Measurements from ENCODE around the gene RABEP1. TPM values are rescaled to one million over a fixed set of nuclear protein-coding genes. Genes with fewer than 3 reads are reported as not detected.

Gene RABEP1
- total and polyA plus RNA-seq, 9 of the 15 experiments (the other 6 are each of a cell fraction or from before 2014, with no cell fraction given), result 8.2 to 38.9 (median 30.3) TPM

GRCh38 chr17:5354886-5355415 is 72.9 kb downstream of the RABEP1 start (continued):
- TF ChIP-seq ZNF398 (CRISPR knock-in tag; IDR thresholded peaks at IDR 0.05) (no peak), ZBTB8A (IDR thresholded peaks at IDR 0.05; ENCODE audit: partially characterized antibody) (no peak)

GRCh38 chr17:5355421-5356129 is 73.5 kb downstream of the RABEP1 start:
- no TSS peak for BruUV-seq (replicated peaks)
- no peak for TF ChIP-seq EGR1 (conservative IDR thresholded peaks at IDR 0.05)
- TF ChIP-seq UBTF (IDR thresholded peaks at IDR 0.05; ENCODE audit: borderline replicate concordance in 1 of 2, low read depth in 2 of 2, low read length in 2 of 2), result no peak
- TF ChIP-seq RB1 (IDR thresholded peaks at IDR 0.05; ENCODE audit: low read depth), result no peak
- TF ChIP-seq EHMT2 (IDR thresholded peaks at IDR 0.05), result no peak
- no peak for TF ChIP-seq SLC30A9 (CRISPR knock-in tag; IDR thresholded peaks at IDR 0.05)
- TF ChIP-seq CHD1 (IDR thresholded peaks at IDR 0.05; ENCODE audit: low read length), result no peak
- TF ChIP-seq ZNF174 (CRISPR knock-in tag; IDR thresholded peaks at IDR 0.05), result no peak
- no peak for TF ChIP-seq FOXA3 (CRISPR knock-in tag; conservative IDR thresholded peaks at IDR 0.05 in 1 of 2, IDR thresholded peaks at IDR 0.05 in 1 of 2)
- no peak for TF ChIP-seq ZNF431 (CRISPR knock-in tag; IDR thresholded peaks at IDR 0.05)
- TF ChIP-seq ELK1 (CRISPR knock-in tag; IDR thresholded peaks at IDR 0.05), result no peak
- TF ChIP-seq HDAC1 (IDR thresholded peaks at IDR 0.05), result no peak
- no peak for TF ChIP-seq CHD2 (IDR thresholded peaks at IDR 0.05; ENCODE audit: low read depth, low read length)

More at GRCh38 chr17:5355421-5356129, 73.5 kb downstream of the RABEP1 start:
- POLR2A ChIA-PET, result no interaction called here
- no peak overlapping the region for H3K9ac ChIP-seq (ENCODE audit: insufficient read depth in 1 of 2, low read depth in 2 of 2, low read length in 2 of 2)
- peaks cover 54% of the 10 kb centered on the region for H3K36me3 ChIP-seq (ENCODE audit: control insufficient read depth, insufficient read depth, low read length)
- no peaks in the 10 kb centered on the region for H3K27me3 ChIP-seq (ENCODE audit: control insufficient read depth in 2 of 2, insufficient read depth in 2 of 2, low read length in 2 of 2)
- intact Hi-C loops (cut with micrococcal nuclease), result no loop called here
- H3K27ac ChIP-seq (ENCODE audit: extremely low read depth, low read depth, low read length), result no peak overlapping the region
- H3K9me3 ChIP-seq (replicated peaks; ENCODE audit: control insufficient read depth, insufficient read depth, low read depth, low read length), result no peaks in the 10 kb centered on the region
- no peak for ATAC-seq
- no peak overlapping the region for H3K4me2 ChIP-seq (ENCODE audit: insufficient read depth, low read length)
- in situ Hi-C loops (cut with MboI), result no loop called here
- H3K4me1 ChIP-seq (replicated peaks in 1 of 2; ENCODE audit: control insufficient read depth in 2 of 2, insufficient read depth in 2 of 2, low read length in 2 of 2), result no peaks in the 10 kb centered on the region
- no peaks in the 10 kb centered on the region for H4K20me1 ChIP-seq (replicated peaks; ENCODE audit: control insufficient read depth, insufficient read depth, low read length)
- 96% methylated on average over 3 of the region's 3 CpGs for WGBS (ENCODE audit: insufficient coverage, low coverage, missing lambda C conversion rate)
- no peak for FAIRE-seq
- H3K4me3 ChIP-seq, result no peak overlapping the region
- H2AFZ ChIP-seq (ENCODE audit: low read depth, low read length), result no peak overlapping the region
- CTCF ChIA-PET (ENCODE audit: low intra/inter-chr PET ratio), result no interaction called here
- DNase-seq (ENCODE audit: extremely low read depth in 1 of 4, low spot score in 3 of 4), result no peak
- no peaks in the 10 kb centered on the region for H3K79me2 ChIP-seq (ENCODE audit: control insufficient read depth, insufficient read depth, low read length)
- H3K9me1 ChIP-seq (ENCODE audit: control insufficient read depth, insufficient read depth, low read length), result no peaks in the 10 kb centered on the region

Data from K562 (cell line).